Mucosa of gallbladder (tissue), 1 donor: ENCODE data around the gene PFKFB4. TPM values are rescaled to one million over a fixed set of nuclear protein-coding genes. Genes with fewer than 3 reads are reported as not detected.

ENCODE experiments used
- DNase-seq: peaks from one replicate; pipeline ENCODE4 v3.0.0-alpha.2; 2020; ENCODE audit warnings: low spot score
- total RNA-seq: library from RNA; stranded (reverse); gene quantifications from one replicate; pipeline ENCODE4 v1.2.1, GENCODE V29; 2021
- donor health status: DM: no; HTN: no; CAD: no.

PFKFB4 gene
- total RNA-seq, 1 donor from 2014 or later, result 4.3 TPM

- no peak for DNase-seq
These were observed 28.8 kb upstream of the PFKFB4 start for GRCh38 chr3:48585411-48585810.

- no peak for DNase-seq
These were observed 28.2 kb upstream of the PFKFB4 start for GRCh38 chr3:48584836-48585235.

GRCh38 chr3:48581621-48582481, 25.2 kb upstream of the PFKFB4 start:
- no peak for DNase-seq

GRCh38 chr3:48576647-48577046, 20.0 kb upstream of the PFKFB4 start:
- no peak for DNase-seq

- no peak for DNase-seq
These were observed 18.8 kb upstream of the PFKFB4 start for GRCh38 chr3:48575366-48575765.

GRCh38 chr3:48573973-48574585, 17.5 kb upstream of the PFKFB4 start:
- DNase-seq, result no peak

- no peak for DNase-seq
These were observed 15.9 kb upstream of the PFKFB4 start for GRCh38 chr3:48572517-48572916.

GRCh38 chr3:48571938-48572337, 15.3 kb upstream of the PFKFB4 start:
- DNase-seq, result no peak

- DNase-seq, result no peak
These were observed 13.3 kb upstream of the PFKFB4 start for GRCh38 chr3:48569808-48570450.

- no peak for DNase-seq
These were observed 12.8 kb upstream of the PFKFB4 start for GRCh38 chr3:48569400-48569799.

GRCh38 chr3:48568476-48568875, 11.9 kb upstream of the PFKFB4 start:
- no peak for DNase-seq

- no peak for DNase-seq
These were observed 10.9 kb upstream of the PFKFB4 start for GRCh38 chr3:48567500-48567899.

- DNase-seq, result no peak
These were observed 10.5 kb upstream of the PFKFB4 start for GRCh38 chr3:48567090-48567489.

GRCh38 chr3:48566401-48566760, 9.8 kb upstream of the PFKFB4 start:
- DNase-seq, result no peak

- DNase-seq, result no peak
These were observed 9.2 kb upstream of the PFKFB4 start for GRCh38 chr3:48565591-48566400.

GRCh38 chr3:48565186-48565585, 8.6 kb upstream of the PFKFB4 start:
- no peak for DNase-seq

GRCh38 chr3:48564667-48565066, 8.1 kb upstream of the PFKFB4 start:
- DNase-seq, result no peak

GRCh38 chr3:48564022-48564421, 7.4 kb upstream of the PFKFB4 start:
- DNase-seq, result peak; percentile 54

GRCh38 chr3:48563382-48563918, 6.8 kb upstream of the PFKFB4 start, which contains the start of gene UCN2:
Gene UCN2 (minus strand): TSS chr3:48563781. CDS start chr3:48563124, 657 bp downstream.
- no peak for DNase-seq

- DNase-seq, result no peak
These were observed 5.9 kb upstream of the PFKFB4 start for GRCh38 chr3:48562367-48563095.
